HFF-Myc (cell line): Measurements from ENCODE around the gene ASB5.
"Not testable (repeated sequence)": the region's sequence is repeated elsewhere in the genome, so short reads cannot be mapped to it uniquely, and the experiment has no call there.

Experiments
- DNase-seq: peaks from one replicate; pipeline ENCODE4 v3.0.0-alpha.2; 2011; ENCODE audit warnings: low read depth; ENCODE audit errors: extremely low read depth
- H3K4me3 ChIP-seq: replicated peaks from 2 replicates; pipeline ENCODE4 v1.5.1; 2011; ENCODE audit warnings: low read depth, mild to moderate bottlenecking, control low read depth, low read length
- TF ChIP-seq, protein P1 (sequence below): IDR thresholded peaks from 2 replicates; pipeline ENCODE4 v1.5.1; 2012; ENCODE audit warnings: mild to moderate bottlenecking, low read depth, low read length, control low read depth; ENCODE audit errors: missing control alignments

ASB5 gene

DNA sequence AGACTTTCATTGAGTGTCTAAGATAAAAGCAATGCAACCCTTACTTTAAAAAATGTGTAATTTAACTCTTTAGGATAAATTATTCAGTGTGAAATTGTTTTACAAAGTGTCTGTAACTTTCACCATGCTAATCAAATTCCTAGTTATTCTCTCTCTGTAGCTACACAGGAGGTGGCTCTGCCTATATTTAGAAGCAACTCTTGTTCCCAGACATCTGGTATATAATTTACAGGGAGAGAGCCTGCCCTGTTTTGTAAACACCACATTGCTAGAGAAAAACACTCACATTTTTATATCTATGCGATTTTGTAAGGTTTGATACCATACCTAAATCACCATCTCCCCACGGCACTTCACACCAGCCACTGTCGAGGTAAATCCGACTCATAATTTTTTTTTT lies 38.2 kb downstream of the ASB5 start:
- DNase-seq, result no peak
- TF ChIP-seq, protein P1, sequence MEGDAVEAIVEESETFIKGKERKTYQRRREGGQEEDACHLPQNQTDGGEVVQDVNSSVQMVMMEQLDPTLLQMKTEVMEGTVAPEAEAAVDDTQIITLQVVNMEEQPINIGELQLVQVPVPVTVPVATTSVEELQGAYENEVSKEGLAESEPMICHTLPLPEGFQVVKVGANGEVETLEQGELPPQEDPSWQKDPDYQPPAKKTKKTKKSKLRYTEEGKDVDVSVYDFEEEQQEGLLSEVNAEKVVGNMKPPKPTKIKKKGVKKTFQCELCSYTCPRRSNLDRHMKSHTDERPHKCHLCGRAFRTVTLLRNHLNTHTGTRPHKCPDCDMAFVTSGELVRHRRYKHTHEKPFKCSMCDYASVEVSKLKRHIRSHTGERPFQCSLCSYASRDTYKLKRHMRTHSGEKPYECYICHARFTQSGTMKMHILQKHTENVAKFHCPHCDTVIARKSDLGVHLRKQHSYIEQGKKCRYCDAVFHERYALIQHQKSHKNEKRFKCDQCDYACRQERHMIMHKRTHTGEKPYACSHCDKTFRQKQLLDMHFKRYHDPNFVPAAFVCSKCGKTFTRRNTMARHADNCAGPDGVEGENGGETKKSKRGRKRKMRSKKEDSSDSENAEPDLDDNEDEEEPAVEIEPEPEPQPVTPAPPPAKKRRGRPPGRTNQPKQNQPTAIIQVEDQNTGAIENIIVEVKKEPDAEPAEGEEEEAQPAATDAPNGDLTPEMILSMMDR, result no peak
- H3K4me3 ChIP-seq, result no peak overlapping the region

DNA sequence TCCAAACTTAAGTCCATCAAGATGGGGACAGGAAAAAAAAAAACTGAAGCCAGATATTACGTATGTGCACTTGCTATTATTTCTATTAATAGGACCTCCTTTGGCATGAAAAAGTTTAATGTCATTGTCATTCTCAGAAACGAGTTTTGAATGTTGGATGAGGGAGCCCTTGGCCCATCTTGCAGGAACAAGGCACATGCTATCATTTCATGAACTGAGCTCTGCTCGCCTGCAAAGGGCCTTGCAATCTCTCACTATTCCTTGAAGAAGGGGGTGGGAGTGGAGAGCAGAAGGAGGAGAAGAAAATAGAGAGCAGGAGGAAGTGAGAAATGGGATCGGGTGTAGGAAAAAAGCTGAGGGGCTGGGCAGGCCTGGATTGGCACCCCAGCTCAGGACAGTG lies 39.4 kb downstream of the ASB5 start:
- TF ChIP-seq, protein P1, result no peak
- DNase-seq, result no peak
- H3K4me3 ChIP-seq, result no peak overlapping the region

DNA sequence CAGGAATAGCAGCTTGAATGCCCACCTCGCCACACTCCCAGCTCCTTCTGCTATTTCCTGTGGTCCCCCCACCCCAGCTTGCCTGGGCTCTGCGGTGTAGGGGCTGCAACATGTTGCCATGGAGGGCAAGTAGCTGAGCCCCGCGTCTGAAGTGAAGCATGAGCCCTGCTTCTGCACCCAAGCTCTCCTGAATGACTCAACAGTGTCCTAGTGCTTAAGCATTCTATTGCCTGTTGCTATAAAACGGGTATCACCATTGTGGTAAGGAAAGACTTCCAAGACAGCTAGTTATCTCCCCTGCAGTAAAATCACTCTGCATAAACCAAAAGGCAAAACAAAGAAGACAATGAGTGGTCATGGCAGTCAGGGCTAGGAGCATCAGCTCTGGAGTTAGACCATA lies 42.3 kb downstream of the ASB5 start:
- H3K4me3 ChIP-seq, result no peak overlapping the region
- TF ChIP-seq, protein P1, result no peak
- DNase-seq, result no peak

DNA sequence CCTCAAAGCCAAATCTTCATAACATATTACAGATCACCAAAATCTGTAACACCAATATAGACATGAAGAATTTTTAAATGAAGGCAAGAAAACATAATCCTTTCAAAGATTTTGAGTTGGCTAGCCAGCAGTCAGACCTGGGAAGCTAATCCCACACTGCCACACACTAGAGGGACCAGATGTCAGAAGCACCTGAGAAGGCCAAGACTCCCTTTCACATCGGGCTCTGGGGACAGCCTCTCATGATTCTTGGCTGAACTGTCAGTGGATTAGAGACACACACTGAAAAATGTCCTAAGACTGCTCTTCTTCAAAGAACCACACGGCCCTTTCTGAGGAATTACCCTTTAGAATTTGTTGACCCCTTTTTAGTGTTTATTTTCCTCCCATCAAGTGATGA lies 45.5 kb downstream of the ASB5 start:
- TF ChIP-seq, protein P1, result no peak
- H3K4me3 ChIP-seq, result no peak overlapping the region
- DNase-seq, result no peak

DNA sequence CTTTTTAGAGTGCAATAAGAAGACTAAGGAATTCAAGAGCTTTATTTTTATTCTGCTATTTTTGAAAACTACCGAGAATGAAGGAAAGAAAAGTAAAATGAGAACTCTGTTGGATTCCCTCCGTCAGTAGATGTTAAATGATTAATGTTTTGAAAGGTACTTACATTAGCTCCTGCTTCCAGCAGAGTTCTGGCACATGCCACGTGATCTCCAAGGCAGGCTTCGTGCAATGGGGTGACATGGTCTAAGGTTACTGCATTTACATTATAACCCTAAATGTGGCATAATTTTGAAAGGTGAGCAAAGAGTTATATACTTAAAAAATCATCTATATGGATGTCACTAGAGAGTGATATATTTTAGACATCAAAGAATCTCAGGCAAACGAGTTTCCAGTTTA lies 46.9 kb downstream of the ASB5 start:
- H3K4me3 ChIP-seq, result no peak overlapping the region
- DNase-seq, result no peak
- TF ChIP-seq, protein P1, result no peak

DNA sequence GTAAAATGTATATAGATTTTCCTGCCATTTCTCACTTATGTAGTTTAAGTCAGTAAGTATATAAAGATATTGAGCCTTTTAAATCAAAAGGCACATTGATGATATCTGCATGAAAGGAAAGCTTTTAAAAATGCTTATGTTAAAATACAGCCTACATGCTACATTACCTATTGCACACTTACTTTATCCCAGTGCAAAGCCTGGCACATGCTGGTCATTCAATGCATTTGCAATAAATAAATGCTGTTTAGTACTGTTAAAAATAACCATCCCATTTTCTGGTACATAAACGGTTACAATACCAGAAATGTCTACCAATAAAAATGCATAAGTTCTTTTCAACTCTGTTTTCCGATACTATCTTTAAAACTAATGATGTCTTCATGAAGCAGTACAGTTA lies 51.5 kb downstream of the ASB5 start:
- no peak overlapping the region for H3K4me3 ChIP-seq
- TF ChIP-seq, protein P1, result no peak
- DNase-seq, result no peak

DNA sequence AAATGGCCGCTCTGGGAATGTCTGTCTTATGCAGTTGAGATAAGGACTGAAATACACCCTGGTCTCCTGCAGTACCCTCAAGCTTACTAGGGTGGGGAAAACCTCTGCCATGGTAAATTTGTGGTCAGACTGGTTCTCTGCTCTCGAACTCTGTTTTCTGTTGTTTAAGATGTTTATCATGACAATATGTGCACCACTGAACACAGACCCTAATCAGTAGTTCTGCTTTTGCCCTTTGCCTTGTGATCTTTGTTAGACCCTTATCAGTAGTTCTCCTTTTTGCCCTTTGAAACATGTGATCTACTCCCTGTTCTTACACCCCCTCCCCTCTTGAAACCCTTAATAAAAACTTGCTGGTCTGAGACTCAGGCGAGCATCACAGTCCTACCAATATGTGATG lies 56.7 kb downstream of the ASB5 start:
- not testable (repeated sequence) for DNase-seq

More for the DNA sequence above, 56.7 kb downstream of the ASB5 start:
- H3K4me3 ChIP-seq, result not testable (repeated sequence)
